Measurements from ENCODE around the gene SYNGAP1.

Gene SYNGAP1

DNA sequence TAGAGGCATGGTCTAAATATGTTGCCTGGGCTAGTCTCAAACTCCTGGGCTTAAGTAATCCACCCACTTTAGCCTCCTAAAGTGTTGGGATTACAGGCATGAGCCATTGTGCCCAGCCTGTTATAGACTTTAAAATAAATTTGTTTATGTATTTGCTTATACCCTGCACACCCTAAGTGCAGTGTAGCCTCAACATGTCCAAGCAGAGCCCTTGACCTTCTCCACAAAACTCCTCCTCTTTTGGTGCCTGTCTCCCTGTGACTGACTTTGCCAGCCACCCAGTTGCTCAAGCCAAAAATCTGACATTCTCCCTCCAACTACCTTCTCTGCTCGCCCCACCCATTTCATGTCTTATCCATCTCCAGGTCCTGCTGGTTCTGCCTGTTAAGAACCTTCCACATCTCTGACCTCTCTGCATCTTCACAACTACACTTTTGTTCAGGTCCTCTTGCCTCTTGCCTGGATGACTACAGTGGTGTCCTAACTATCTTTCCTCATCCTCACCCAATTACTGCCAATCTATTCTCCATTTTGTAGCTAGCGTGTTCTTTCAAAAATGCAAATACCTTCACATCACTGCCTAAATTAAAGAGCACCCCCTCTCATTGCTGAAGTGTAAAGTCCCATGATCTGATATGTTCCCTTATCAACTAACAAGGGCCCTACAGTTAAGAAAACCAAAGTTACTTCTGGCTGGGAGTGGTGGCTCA, 39.4 kb upstream of the SYNGAP1 start:
- H3K27ac ChIP-seq, result no peak overlapping the region
- no peak for TF ChIP-seq CTCF (conservative IDR thresholded peaks at IDR 0.05)

DNA sequence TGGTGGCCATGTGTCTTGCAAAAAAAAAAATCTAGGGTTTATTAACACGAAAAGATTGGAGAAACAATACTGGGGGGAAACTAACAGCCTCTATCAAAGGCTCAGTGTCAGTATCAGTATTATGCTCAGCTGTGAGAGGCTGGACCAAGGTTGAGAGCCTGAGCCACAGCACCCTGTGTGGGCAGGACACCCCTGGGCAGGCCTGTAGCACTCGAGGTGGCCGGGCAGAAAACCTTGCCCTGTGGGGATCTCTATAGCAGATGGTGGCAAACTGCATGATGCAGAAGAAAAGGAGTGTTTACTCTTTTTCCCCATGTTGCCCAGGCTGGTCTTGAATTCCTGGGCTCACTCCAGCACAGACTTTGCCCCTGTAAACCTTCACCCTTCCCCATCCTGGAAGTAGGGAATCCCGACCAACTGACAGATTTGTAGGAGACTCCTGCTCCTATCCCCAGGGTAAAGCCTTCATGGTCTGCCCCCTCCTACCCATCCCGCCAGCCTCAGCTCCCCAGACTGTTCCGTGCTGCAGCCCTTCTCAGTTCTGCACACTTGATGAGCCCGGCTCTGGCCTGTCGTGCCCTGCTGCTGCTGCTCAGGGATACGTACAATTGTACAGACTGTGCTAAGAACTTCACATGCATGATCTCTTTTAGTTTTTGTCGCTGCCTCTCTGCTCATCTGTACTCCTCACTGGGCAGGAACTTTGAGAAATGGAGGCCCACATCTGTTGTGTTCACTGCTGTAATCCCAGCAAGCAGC, 36.3 kb upstream of the SYNGAP1 start:
- no peak for TF ChIP-seq CTCF (conservative IDR thresholded peaks at IDR 0.05)
- H3K27ac ChIP-seq, result no peak overlapping the region

- H3K27ac ChIP-seq, result no peak overlapping the region
- TF ChIP-seq CTCF (conservative IDR thresholded peaks at IDR 0.05), result peak; percentile 70
Observed at GRCh38 chr6:33384581-33385020, 35.3 kb upstream of the SYNGAP1 start.

GRCh38 chr6:33390173-33390572, 29.7 kb upstream of the SYNGAP1 start:
- no peak for TF ChIP-seq CTCF (conservative IDR thresholded peaks at IDR 0.05)
- H3K27ac ChIP-seq, result peak overlapping the region; percentile 89

GRCh38 chr6:33390767-33391277, 29.0 kb upstream of the SYNGAP1 start:
- H3K27ac ChIP-seq, result peak overlapping the region; percentile 89
- no peak for TF ChIP-seq CTCF (conservative IDR thresholded peaks at IDR 0.05)

- TF ChIP-seq CTCF (conservative IDR thresholded peaks at IDR 0.05), result peak; percentile 100
- peak within 1 kb of the TSS; percentile 89 for H3K27ac ChIP-seq
Observed at GRCh38 chr6:33391278-33391921, 28.5 kb upstream of the SYNGAP1 start, which contains the start of gene KIFC1. KIFC1 (plus strand) TSS chr6:33391823; CDS start chr6:33391986, 163 bp downstream.

All from VCaP (cell line).